Esophagus mucosa (tissue), 1 donor: ENCODE results near the gene MEAK7. TPM values are rescaled to one million over a fixed set of nuclear protein-coding genes. Genes with fewer than 3 reads are reported as not detected.
"Not testable (repeated sequence)": the region's sequence is repeated elsewhere in the genome, so short reads cannot be mapped to it uniquely, and the experiment has no call there.

Experiments used
- ATAC-seq: fragments of 200-7000 bp; cut with Tn5 transposase; one replicate; pipeline ENCODE4 v1.9.1; 2020
- total RNA-seq: library from RNA; stranded (reverse); gene quantifications from one replicate; pipeline ENCODE4 v1.2.4, GENCODE V29; 2023
- donor health status: DM: yes; HTN: yes; CAD: no.

MEAK7 gene
- total RNA-seq, 1 donor from 2014 or later, result 58.3 TPM

DNA sequence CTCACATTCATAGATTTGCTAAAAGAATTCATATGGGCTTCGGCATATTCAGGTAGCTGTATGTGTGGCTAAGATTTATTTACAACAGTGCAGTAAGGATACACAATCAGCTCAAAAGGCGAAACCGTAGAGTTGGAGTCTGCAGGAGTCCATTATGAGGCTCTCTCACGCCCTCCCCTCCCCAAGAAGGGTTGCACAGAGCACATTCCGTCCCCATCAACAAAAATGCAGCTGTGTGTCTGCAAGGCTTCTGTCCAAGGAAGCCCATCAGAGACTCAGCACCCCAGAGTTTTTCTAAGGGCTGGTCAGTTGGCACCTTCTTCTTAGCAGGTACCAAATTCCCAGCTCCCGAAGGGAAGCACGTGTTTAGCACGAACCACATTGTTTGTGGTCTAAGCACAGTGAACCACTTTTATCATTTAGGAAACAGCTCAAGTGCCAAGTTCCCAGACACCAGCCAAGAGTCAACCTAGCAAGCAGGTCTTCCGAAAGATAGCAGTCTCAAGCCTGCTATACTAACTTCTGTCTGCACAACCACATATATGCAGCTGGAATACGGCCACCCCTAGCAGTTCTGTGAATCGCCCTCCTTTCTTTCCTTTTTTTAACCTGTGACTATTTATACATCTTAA, 28.5 kb upstream of the MEAK7 start:
- ATAC-seq, result no peak

DNA sequence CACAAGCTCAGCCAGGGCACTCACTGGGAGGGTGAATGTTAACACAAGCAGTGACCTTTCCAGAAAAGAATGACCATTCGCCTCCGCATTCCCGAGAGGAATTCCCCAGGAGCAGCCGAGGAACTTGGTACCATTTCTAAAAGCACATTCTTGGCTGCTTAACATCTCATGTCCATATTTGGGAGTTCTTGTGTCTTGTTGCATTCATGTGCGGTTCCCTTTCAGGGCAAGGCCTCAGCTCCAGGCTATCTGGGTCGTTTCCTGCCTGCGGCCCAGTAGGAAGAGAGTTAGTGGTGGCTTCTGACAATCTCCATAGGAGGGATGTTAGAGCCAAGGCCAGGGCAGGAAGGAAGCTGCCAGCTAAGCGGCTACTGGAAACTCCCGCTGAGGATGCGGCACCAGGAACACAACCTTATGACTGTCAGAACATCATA, 27.8 kb upstream of the MEAK7 start:
- peak; percentile 72 for ATAC-seq

DNA sequence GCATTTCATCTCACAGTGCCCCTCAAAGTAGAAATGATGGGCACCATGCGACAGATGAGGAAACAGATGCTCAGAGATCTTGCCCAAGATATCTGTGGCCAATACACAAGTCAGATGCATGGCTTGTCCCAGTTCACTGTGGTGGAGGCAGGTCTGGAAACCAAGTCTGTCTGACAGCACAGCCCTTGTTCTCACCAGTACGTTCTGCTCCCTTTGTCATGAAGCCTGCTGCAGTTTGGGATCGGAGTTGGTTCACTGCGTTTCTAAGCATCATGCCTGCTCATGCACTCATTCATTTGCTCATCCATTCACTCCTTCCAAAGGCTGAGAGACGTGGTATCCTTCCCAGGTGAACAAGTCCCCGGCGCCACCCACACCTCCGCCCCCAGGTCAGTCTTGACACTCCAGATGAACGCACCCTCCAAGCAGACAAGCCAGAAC, 27.2 kb upstream of the MEAK7 start:
- peak; percentile 62 for ATAC-seq

DNA sequence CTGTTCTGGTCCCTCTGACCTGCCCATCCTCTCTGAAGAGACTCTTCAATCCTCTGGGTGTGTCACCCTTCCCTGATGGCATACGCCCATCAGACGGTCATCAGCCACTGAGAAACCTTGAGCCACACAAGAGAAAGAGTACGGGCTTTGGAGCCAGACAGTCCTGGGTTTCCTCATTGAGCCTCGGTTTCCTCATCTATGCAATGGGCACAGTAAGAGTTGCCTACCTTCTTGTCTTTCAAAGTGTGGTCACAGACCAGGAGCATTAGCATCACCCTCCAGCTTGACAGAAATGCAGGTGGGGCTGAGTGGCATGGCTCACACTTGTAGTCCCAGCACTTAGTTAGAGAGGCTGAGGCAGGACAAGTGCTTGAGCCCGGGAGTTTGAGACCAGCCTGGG, 26.1 kb upstream of the MEAK7 start:
- ATAC-seq, result no peak

DNA sequence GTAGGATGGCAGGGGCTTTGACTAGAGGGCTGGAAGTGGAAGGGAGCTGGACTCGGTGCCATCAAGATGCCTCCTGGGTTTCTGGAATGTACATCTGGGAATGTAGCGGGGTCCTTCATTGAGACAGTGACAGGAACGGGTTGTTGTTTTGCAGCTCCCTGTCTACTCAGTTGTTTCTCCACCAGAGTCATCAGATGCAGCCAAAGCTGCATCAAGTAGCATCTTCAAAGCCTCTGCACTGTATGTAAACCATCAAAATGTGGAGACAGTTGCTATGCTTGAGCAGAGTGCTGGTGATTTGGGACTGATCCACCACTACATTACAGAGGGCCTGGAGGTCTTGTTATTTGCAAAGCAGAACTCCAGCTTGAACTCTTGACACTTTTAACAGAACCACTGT, 25.1 kb upstream of the MEAK7 start:
- no peak for ATAC-seq

DNA sequence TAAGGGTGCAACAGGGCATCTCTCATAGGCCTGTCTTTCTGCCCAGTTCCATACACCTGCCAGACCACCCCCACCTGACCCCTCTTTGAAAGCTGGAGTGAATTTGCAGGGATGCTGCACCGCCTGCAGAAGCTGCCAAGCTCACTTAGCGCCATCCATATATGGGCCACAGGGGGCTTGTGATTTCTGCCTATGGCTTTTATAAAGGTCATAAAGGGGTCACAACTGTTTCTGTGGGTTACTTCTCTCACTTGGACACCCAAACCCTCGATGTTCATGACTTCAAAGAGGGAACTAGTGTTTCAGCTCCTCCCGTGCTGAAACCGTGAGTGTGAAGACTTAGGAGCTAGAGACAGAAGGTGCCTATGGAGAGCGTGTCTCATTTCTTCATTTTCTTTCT, 23.9 kb upstream of the MEAK7 start:
- ATAC-seq, result no peak

DNA sequence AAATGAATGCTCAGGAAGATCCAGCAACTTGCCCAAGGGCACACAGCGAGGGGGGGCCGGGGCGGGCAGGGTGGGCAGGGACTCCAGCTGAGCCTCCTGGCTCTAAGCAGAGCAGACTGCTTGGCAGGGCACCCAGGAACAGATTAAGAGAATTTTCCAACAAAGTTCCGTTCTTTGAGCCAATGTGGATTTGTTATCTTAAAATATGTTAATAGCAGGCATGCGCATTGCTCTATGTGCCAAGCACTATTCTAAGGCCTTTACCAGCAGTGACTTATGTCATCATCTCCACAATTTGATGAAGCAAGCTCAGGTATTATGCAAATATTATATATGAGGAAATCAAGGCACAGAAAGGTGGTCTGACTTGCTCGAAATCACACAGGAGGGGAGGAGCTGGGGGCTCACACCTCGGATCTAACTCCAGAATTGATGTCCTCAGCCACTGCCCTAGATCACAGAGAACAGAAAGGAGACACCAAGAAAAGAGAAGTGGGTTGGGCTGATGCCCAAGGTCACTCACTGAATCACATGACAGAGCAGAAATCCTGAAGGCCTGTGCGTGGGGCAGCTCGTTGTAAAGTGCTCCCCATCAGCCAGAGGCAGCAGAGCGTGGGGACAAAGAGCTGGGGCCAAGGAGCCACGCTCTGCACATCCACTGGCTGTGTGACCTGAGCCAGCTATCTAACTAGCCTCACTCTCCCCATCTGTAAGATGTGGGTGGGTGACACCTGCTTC, 23.2 kb upstream of the MEAK7 start:
- ATAC-seq, result peak; percentile 14

DNA sequence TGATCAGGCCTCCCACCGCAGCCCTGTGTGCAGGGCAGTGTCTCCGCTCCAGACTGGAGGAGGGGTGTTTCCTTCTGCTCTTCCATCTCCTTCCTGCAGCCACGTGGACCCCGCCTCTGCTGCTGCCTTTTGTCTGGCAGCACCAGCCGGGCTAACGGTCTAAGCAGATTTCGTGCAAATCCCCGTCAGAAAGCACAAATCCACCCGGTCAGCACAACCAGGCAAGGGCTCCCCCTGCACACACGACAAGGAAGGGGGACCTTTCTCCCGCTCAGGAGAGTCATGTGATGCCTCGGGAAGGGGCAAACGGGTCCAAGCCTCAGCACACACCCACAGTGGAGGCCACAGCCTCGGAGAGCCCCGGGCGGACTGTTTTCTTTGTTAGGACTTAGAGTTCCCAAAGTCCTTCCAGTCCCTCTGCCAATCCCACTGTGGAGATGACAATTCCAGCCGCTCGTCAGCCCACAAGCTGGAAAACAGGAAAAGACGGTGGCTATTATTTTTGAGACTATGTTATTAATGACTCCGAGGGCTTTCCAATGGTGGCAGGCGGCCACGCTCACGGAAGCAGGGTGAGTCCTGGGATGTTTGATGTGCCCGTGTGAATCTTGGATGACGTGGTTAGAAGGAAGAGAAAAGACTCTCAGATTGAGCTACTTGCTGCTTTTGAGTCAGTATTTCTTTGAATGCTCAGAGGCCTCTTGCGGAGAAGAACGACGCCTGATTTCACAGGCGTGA, 22.5 kb upstream of the MEAK7 start:
- peak; percentile 51 for ATAC-seq

DNA sequence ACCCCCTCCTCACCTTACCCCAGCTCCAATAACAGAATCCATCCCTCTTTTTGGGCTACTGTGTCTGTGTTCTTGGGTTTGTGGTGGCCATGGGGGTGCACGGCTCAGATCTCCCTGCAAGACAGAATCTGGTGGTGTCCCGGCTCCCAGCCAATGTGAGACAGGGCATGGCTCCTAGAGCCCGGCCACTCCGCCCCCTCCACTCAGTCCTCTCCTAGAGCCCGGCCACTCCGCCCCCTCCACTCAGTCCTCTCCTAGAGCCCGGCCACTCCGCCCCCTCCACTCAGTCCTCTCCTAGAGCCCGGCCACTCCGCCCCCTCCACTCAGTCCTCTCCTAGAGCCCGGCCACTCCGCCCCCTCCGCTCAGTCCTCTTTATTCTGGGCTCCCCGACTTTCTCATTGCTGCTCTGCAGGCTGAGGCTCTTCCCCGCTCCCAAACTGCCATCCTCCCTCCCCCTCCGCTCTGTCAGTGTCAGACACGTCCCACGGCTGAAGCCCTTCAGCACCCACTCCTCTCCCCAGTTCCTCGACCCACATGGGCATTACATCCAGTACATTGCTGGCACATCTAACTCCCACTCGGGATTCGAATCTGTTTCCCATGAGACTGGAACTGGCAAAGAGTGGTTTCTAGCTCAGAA, 20.6 kb upstream of the MEAK7 start:
- not testable (repeated sequence) for ATAC-seq

DNA sequence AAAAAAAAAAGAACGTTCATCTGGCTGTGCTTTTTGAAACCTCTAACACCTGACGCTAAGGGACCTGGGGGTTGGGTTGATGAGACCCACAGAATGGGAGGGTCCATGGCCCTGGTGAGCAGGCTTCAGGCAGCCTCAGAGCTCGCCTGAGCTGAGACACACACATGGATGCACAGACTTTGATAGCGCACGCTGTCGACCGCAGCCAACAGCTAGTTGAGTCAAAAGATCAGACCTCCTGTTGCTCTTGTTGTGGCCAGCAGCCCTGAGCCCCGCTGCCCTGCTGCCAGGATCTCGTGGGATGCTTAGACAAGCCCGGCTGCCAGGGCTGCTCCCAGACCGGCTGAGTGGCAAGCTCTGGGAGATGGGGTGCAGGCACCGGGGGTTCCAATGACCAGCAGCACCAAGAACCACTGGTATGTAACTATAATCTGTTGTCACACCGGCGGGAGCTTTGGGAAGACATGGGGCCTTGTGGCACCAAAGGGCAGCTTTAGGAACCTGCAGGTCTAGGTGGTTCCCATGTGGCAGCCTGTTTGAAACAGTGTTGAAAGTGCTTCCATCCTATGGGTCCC, 20.0 kb upstream of the MEAK7 start:
- no peak for ATAC-seq

DNA sequence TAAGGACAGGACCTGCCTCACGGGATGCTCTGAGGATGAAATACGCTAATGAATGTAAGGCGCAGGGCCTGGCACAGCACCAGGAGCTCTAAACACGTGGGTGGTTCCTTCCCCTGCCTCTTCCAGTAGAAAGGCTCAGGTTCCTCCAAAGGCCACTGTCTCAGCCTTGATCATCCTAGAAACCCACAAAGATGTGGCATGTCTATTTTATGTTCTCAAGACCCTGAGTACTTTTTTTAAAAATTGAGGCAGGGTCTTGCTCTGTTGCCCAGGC, 17.0 kb upstream of the MEAK7 start:
- no peak for ATAC-seq

DNA sequence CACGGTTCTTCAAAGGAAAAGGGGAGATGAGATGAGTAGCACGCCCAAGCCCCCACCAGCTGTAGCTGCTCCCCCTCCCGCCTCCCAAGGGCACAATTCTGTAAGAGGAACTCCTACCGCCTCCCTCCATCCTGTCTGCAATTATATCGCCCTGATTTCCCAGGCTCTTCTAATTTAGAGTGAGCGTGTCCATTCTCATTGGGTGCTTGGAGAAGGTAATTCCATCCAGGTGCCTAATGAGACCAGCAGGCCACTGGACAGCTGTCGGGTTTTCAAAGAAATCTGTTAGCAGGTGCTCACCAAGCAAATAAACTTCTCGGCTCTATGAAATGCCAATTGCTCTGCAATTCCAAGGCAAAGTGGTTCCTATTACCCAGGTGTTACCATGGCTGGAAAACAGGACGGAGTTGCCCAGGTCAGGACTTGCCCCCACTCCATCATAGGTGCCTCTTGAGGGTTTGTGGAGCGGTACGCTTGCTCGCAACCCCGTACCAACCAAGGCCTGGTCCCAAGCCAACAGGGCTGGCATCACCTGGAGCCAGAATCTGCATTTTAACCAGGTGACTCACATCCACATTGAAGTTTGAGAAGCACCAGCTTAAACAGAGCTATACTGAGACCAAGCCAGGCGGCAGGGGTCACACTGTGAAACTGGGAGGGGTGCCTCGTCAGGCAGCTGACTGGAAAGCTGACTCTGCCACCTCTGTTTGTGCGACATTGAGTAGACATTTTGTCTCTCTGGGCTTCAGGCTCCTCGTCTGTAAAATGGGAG, 16.5 kb upstream of the MEAK7 start:
- peak; percentile 24 for ATAC-seq

DNA sequence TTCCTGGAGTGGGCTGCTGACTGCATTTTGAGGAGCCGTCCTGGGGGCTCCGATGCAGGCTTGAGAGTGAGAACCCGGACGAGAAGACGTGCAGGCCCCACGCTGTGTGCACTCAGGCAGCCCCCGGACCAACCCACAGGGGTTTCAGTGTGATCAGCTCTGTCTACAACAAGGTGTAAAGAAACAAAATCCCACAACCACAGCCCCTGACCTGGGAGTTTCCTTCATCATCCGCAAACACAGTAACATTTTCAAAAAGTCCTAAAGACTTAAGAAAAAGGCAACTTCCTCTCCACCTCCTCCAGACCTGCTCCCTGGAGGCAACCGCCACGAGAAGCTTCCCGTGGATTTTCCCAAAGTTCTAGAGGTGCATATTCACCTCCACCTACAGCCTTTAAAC, 15.4 kb upstream of the MEAK7 start:
- ATAC-seq, result no peak

DNA sequence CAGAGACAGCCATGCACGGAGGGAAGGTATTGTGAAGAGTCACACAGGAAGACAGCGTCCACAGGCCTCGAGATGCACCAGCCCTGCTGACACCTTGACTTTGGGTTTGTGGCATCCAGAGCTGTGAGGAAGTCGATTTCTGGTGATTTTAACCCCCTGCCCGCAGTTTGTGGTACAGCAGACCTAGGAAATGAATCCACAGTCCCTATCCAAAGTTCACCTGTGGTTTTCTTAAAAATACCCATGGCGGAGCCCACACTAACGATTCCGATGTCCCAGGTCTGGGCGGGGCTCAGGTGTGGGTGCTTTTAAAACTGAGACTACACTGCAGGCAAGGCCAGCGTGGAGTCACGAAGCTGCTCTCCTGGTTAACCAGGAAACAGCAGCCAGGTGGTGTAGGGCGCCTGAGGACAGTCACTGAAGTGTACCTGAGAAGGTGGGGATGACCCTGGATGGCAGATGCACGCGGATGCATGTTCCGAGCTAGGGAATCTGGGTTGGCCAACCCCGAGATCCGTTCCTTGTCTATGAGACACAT, 14.4 kb upstream of the MEAK7 start:
- peak; percentile 71 for ATAC-seq

DNA sequence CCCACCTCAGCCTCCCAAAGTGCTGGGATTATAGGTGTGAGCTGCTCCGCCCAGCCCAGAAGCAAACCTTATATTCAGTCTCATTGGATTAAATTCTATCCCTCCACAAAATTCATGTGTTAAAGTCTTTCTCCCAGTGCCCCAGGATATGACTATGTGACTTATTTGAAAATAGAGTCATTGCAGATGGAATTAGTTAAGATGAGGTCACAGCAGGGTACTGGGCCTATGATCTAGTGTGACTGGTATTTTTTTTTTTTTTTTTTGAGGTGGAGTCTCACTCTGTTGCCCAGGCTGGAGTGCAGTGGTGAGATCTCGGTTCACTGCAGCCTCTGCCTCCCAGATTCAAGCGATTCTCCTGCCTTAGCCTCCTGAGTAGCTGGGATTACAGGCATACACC, 13.8 kb upstream of the MEAK7 start:
- peak; percentile 56 for ATAC-seq

DNA sequence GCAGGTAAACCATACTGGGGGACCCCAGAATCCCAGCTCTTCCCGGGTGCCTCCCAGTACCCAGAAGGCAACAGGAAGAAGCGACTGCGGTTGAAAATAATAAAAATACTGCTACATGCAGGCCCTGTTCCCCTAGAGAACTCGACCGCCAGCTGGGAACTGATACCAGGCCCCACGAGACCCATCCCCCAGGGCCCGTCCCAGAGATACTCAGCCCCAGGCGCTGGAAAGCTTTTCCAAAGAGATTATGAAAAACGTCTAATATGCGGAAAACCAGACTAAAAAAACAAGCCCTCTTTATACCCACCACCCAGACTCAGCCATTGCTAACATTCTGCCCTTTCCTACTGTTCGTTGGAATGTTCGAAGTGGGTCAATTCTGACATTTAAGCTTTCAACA, 12.9 kb upstream of the MEAK7 start:
- ATAC-seq, result no peak

DNA sequence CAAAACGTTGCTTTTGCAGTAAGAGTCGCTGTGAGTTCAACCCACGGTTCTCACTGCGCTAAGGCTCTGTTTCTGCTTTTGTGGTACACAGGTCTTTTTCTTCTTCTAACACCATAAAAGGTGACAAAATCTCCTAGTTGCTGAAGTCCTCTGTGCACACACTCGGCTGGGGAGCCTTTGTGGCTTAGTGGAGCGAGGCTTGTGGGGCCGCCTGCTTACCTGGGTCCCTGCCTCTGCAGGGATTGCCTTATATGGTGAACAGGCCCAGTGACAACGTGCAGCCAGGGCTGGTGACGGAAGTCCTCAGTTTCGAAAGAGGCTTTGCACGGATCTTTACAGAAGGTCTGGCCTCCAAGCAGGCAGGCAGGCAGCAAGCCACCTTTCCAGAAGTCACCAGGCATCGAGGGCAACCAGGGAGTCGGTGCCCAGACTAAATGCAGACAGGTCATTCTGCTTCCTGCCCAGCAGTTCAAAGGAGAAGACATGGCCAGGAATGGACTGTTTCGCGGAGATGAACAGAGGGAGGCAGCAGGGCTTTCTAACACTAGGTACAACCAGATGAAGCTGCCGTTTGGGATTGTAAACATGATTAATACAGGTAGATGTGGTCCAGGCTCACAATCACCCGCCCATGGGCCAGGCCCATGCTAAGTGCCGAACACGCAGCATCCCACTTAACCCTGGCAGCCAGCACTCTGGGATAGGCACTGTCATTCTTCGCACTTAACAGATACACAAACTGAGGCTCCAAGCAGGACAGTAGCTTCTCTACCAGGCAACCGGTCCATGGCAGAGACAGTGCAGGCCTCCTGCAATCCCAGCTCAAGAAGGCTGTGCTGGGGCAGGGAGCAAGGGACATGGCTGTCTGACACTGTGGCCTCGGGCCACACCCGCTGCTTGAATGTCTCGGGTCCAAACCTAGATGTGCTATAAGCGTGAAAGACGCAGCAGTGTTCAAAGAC, 10.7 kb upstream of the MEAK7 start:
- ATAC-seq, result peak; percentile 52

DNA sequence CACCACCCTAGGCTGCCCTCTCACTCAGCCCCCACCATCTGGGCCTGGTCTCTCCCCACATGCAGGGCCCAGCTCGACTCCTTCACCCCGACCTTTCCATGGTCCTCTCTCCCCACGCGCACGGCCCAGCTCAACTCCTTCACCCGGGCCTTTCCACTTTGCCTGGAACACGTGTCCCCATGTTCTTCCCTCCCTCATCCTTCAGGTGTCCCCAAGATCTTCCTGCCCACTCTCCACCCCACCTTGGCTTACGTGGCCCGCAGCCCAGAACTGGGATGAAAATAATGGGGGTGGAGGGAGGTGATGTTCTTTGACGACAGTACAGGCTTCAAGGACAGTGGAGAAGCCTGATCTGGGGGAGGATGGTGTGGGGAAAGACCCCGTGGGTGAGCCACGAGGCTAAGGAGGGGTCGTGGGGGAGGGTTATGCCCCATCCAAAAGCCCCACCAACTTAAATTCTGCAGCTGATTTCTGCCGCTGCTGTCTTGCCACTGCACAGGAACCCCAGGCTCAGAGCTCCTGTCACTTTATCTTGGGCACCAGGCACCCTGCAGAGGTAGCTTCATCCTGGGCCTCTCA, 9.9 kb upstream of the MEAK7 start:
- ATAC-seq, result no peak

DNA sequence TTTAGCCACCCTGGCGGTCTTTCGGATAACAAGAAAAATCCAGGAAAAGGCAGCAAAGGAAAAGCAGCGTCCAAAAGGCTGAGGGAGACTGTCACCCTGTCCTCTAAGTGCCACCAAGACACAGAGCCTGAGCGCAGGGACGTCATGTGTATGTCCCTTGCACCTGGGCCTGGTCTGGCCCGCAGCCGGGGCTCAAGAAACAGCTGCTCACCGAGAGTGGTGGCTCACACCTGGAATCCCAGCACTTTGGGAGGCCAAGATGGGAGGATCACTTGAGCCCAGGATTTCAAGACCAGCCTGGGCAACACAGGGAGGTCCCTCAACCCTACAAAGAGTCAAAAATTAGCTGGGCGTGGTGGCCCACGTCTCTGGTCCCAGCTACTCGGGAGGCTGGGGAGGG, 9.2 kb upstream of the MEAK7 start:
- no peak for ATAC-seq

DNA sequence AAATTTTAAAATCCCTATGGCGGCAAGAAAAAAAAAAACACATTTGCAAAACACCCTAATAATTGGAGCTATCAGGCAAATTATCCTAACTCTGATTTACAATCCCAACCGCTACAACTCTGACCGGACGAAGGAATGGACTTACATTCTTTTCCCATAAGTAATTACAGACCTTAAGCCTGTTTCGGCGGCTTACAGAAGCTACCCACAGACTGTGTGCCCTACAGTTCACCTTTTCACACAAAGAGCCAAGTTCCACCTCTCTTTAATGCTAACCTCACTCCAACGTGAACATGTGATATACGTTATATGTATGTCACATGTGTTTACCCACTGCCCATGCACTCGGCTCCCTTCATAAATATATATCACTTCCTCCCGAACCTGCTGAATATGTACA, 8.7 kb upstream of the MEAK7 start:
- no peak for ATAC-seq
